Measurements from ENCODE around the gene LILRB5.
"Not testable (repeated sequence)": the region's sequence is repeated elsewhere in the genome, so short reads cannot be mapped to it uniquely, and the experiment has no call there.

LILRB5 gene

GRCh38 chr19:54218960-54219661 is 38.0 kb downstream of the LILRB5 start:
- peaks cover 12% of the 10 kb centered on the region for H3K27me3 Mint-ChIP-seq
- H3K4me3 Mint-ChIP-seq = no peak overlapping the region
- H3K27ac Mint-ChIP-seq = no peak overlapping the region
- no peaks in the 10 kb centered on the region for H3K36me3 Mint-ChIP-seq (ENCODE audit: low read depth)
- DNase-seq (no peak), ATAC-seq (no peak)
- no peaks in the 10 kb centered on the region for H3K9me3 Mint-ChIP-seq
- H3K4me1 Mint-ChIP-seq = no peaks in the 10 kb centered on the region

GRCh38 chr19:54218259-54218658 is 38.8 kb downstream of the LILRB5 start:
- H3K4me1 Mint-ChIP-seq = no peaks in the 10 kb centered on the region

GRCh38 chr19:54217517-54218247 is 39.4 kb downstream of the LILRB5 start:
- H3K36me3 Mint-ChIP-seq (ENCODE audit: low read depth); ATAC-seq; H3K4me3 Mint-ChIP-seq; H3K27me3 Mint-ChIP-seq; H3K27ac Mint-ChIP-seq; H3K9me3 Mint-ChIP-seq; DNase-seq; H3K4me1 Mint-ChIP-seq: not testable (repeated sequence)

More at GRCh38 chr19:54218259-54218658, 38.8 kb downstream of the LILRB5 start:
- ATAC-seq = no peak
- Mint-ChIP-seq H3K9me3 (no peaks in the 10 kb centered on the region), H3K4me3 (no peak overlapping the region), H3K27me3 (peaks cover 4% of the 10 kb centered on the region), H3K27ac (no peak overlapping the region), H3K36me3 (ENCODE audit: low read depth) (no peaks in the 10 kb centered on the region)
- no peak for DNase-seq

GRCh38 chr19:54216869-54217268 is 40.2 kb downstream of the LILRB5 start:
- ATAC-seq = no peak
- no peak for DNase-seq
- H3K36me3 Mint-ChIP-seq (ENCODE audit: low read depth) = no peaks in the 10 kb centered on the region
- H3K4me1 Mint-ChIP-seq = peaks cover 1% of the 10 kb centered on the region
- H3K4me3 Mint-ChIP-seq = no peak overlapping the region
- H3K27me3 Mint-ChIP-seq = peaks cover 2% of the 10 kb centered on the region
- H3K27ac Mint-ChIP-seq = no peak overlapping the region
- H3K9me3 Mint-ChIP-seq = no peaks in the 10 kb centered on the region

- not testable (repeated sequence) for H3K4me3 Mint-ChIP-seq; H3K27me3 Mint-ChIP-seq; H3K36me3 Mint-ChIP-seq (ENCODE audit: low read depth); H3K9me3 Mint-ChIP-seq; ATAC-seq; H3K27ac Mint-ChIP-seq; DNase-seq
- peaks cover 19% of the 10 kb centered on the region for H3K4me1 Mint-ChIP-seq
Measured at GRCh38 chr19:54214734-54215133, 42.3 kb downstream of the LILRB5 start.

- not testable (repeated sequence) for H3K36me3 Mint-ChIP-seq (ENCODE audit: low read depth); H3K9me3 Mint-ChIP-seq; ATAC-seq; H3K27ac Mint-ChIP-seq; DNase-seq; H3K4me3 Mint-ChIP-seq; H3K27me3 Mint-ChIP-seq
- H3K4me1 Mint-ChIP-seq = peaks cover 24% of the 10 kb centered on the region
Measured at GRCh38 chr19:54214217-54214616, 42.9 kb downstream of the LILRB5 start.

- Mint-ChIP-seq H3K27me3 (no peaks in the 10 kb centered on the region), H3K9me3 (peaks cover 4% of the 10 kb centered on the region), H3K27ac (peak overlapping the region; percentile 94), H3K36me3 (ENCODE audit: low read depth) (peaks cover 31% of the 10 kb centered on the region), H3K4me1 (peaks cover 54% of the 10 kb centered on the region), H3K4me3 (peak overlapping the region; percentile 29)
- DNase-seq (no peak), ATAC-seq (no peak)
Measured at GRCh38 chr19:54211235-54211634, 45.8 kb downstream of the LILRB5 start.

GRCh38 chr19:54209811-54210494 is 47.1 kb downstream of the LILRB5 start:
- no peaks in the 10 kb centered on the region for H3K27me3 Mint-ChIP-seq
- peak overlapping the region; percentile 94 for H3K27ac Mint-ChIP-seq
- peaks cover 43% of the 10 kb centered on the region for H3K36me3 Mint-ChIP-seq (ENCODE audit: low read depth)
- H3K9me3 Mint-ChIP-seq = peaks cover 4% of the 10 kb centered on the region
- DNase-seq (peak; percentile 38), ATAC-seq (no peak)
- peaks cover 67% of the 10 kb centered on the region for H3K4me1 Mint-ChIP-seq
- H3K4me3 Mint-ChIP-seq = peak overlapping the region; percentile 29

- H3K27ac Mint-ChIP-seq = peak overlapping the region; percentile 94
- no peaks in the 10 kb centered on the region for H3K27me3 Mint-ChIP-seq
- no peak for DNase-seq
- peaks cover 74% of the 10 kb centered on the region for H3K4me1 Mint-ChIP-seq
- H3K36me3 Mint-ChIP-seq (ENCODE audit: low read depth) = peaks cover 50% of the 10 kb centered on the region
- ATAC-seq = no peak
- peaks cover 4% of the 10 kb centered on the region for H3K9me3 Mint-ChIP-seq
- H3K4me3 Mint-ChIP-seq = no peak overlapping the region
Measured at GRCh38 chr19:54209058-54209810, 47.8 kb downstream of the LILRB5 start.

- ATAC-seq (no peak), DNase-seq (no peak)
- Mint-ChIP-seq H3K27ac (peak overlapping the region; percentile 94), H3K9me3 (peaks cover 4% of the 10 kb centered on the region), H3K4me1 (peaks cover 79% of the 10 kb centered on the region), H3K27me3 (no peaks in the 10 kb centered on the region), H3K36me3 (ENCODE audit: low read depth) (peaks cover 55% of the 10 kb centered on the region), H3K4me3 (peak overlapping the region; percentile 95)
Measured at GRCh38 chr19:54208784-54209057, 48.4 kb downstream of the LILRB5 start.

GRCh38 chr19:54207983-54208783 is 48.9 kb downstream of the LILRB5 start:
- Mint-ChIP-seq H3K4me1 (peaks cover 84% of the 10 kb centered on the region), H3K9me3 (peaks cover 4% of the 10 kb centered on the region), H3K4me3 (peak overlapping the region; percentile 95), H3K27ac (peak overlapping the region; percentile 94), H3K36me3 (ENCODE audit: low read depth) (peaks cover 60% of the 10 kb centered on the region), H3K27me3 (no peaks in the 10 kb centered on the region)
- peak; percentile 76 for DNase-seq
- ATAC-seq = peak; percentile 25

GRCh38 chr19:54207676-54207982 is 49.4 kb downstream of the LILRB5 start:
- H3K27me3 Mint-ChIP-seq = no peaks in the 10 kb centered on the region
- H3K4me3 Mint-ChIP-seq = peak overlapping the region; percentile 95
- peak overlapping the region; percentile 94 for H3K27ac Mint-ChIP-seq
- H3K36me3 Mint-ChIP-seq (ENCODE audit: low read depth) = peaks cover 66% of the 10 kb centered on the region
- peaks cover 4% of the 10 kb centered on the region for H3K9me3 Mint-ChIP-seq
- DNase-seq (no peak), ATAC-seq (peak; percentile 53)
- H3K4me1 Mint-ChIP-seq = peaks cover 90% of the 10 kb centered on the region

- H3K27ac Mint-ChIP-seq = peak overlapping the region; percentile 94
- not testable (repeated sequence) for DNase-seq, ATAC-seq, H3K27me3 Mint-ChIP-seq, H3K9me3 Mint-ChIP-seq
- H3K36me3 Mint-ChIP-seq (ENCODE audit: low read depth) = peaks cover 70% of the 10 kb centered on the region
- H3K4me1 Mint-ChIP-seq = peaks cover 94% of the 10 kb centered on the region
- peak overlapping the region; percentile 95 for H3K4me3 Mint-ChIP-seq
Measured at GRCh38 chr19:54207193-54207592, 49.9 kb downstream of the LILRB5 start.

GRCh38 chr19:54206831-54207177 is 50.3 kb downstream of the LILRB5 start:
- H3K4me1 Mint-ChIP-seq = peaks cover 96% of the 10 kb centered on the region

More at GRCh38 chr19:54206831-54207177, 50.3 kb downstream of the LILRB5 start:
- Mint-ChIP-seq H3K9me3 (peaks cover 4% of the 10 kb centered on the region), H3K27me3 (no peaks in the 10 kb centered on the region), H3K27ac (peak overlapping the region; percentile 94), H3K4me3 (peak overlapping the region; percentile 95), H3K36me3 (ENCODE audit: low read depth) (peaks cover 74% of the 10 kb centered on the region)
- DNase-seq (no peak), ATAC-seq (no peak)
